IPS DF 4.7 (cell line): ENCODE data around the gene SDC4.

Experiments used
- DNase-seq: peaks from one replicate; pipeline ENCODE4 v3.0.0-alpha.2; 2013; ENCODE audit warnings: low spot score; ENCODE audit errors: extremely low read depth

The SDC4 gene

GRCh38 chr20:45318948-45319347 is 29.3 kb downstream of the SDC4 start:
- DNase-seq, result no peak

GRCh38 chr20:45318386-45318939 is 29.8 kb downstream of the SDC4 start:
- DNase-seq, result no peak

GRCh38 chr20:45317826-45318225 is 30.4 kb downstream of the SDC4 start:
- DNase-seq, result no peak

- DNase-seq, result no peak
These were observed 31.8 kb downstream of the SDC4 start for GRCh38 chr20:45316150-45317080.

- no peak for DNase-seq
These were observed 32.6 kb downstream of the SDC4 start for GRCh38 chr20:45315672-45316071.

- no peak for DNase-seq
These were observed 34.3 kb downstream of the SDC4 start for GRCh38 chr20:45313943-45314342.

GRCh38 chr20:45313065-45313695 is 35.0 kb downstream of the SDC4 start:
- no peak for DNase-seq

- no peak for DNase-seq
These were observed 36.0 kb downstream of the SDC4 start for GRCh38 chr20:45312241-45312640.

GRCh38 chr20:45311589-45312211 is 36.5 kb downstream of the SDC4 start:
- no peak for DNase-seq

- DNase-seq, result no peak
These were observed 39.1 kb downstream of the SDC4 start for GRCh38 chr20:45309075-45309474.

- no peak for DNase-seq
These were observed 40.0 kb downstream of the SDC4 start, which contains the start of gene MATN4 for GRCh38 chr20:45308117-45308778. TSS of gene MATN4 (minus strand) at chr20:45308299. CDS start at chr20:45305582, 2,717 bp downstream.

- no peak for DNase-seq
These were observed 41.1 kb downstream of the SDC4 start for GRCh38 chr20:45307076-45307640.

- no peak for DNase-seq
These were observed 41.7 kb downstream of the SDC4 start, which contains the start of gene RBPJL for GRCh38 chr20:45306431-45306982. TSS of gene RBPJL (plus strand) at chr20:45306840. CDS start at chr20:45306923, 83 bp downstream.

- DNase-seq, result no peak
These were observed 43.0 kb downstream of the SDC4 start for GRCh38 chr20:45305262-45305661.

GRCh38 chr20:45304464-45304999 is 43.7 kb downstream of the SDC4 start:
- no peak for DNase-seq

GRCh38 chr20:45303586-45304463 is 44.4 kb downstream of the SDC4 start:
- DNase-seq, result no peak

- DNase-seq, result no peak
These were observed 46.4 kb downstream of the SDC4 start for GRCh38 chr20:45301824-45302271.

- no peak for DNase-seq
These were observed 47.3 kb downstream of the SDC4 start for GRCh38 chr20:45300961-45301360.

GRCh38 chr20:45299786-45300185 is 48.4 kb downstream of the SDC4 start:
- DNase-seq, result no peak
